B cell (primary cell): ENCODE data around the gene HNRNPK. TPM values are rescaled to one million over a fixed set of nuclear protein-coding genes. Genes with fewer than 3 reads are reported as not detected.
A peak's percentile ranks its signal among the peaks of the same experiment; 100 is the strongest.

Source experiments
- ATAC-seq: fragments of 200-7000 bp; cut with Tn5 transposase; one replicate; pipeline ENCODE4 v1.10.0; 2021; ENCODE audit warnings: low read depth, mild to moderate bottlenecking, moderate number of reproducible peaks, moderate library complexity
- CTCF ChIA-PET: fragments of 350-600 bp; sonication (Branson Sonifier 250); formaldehyde crosslinking; loops from one replicate; lab custom pipeline; 2021; ENCODE audit warnings: antibody characterized with exemption, inconsistent platforms; lab: Charles Lee
- POLR2A ChIA-PET: fragments of 350-600 bp; sonication (Branson Sonifier 250); formaldehyde crosslinking; loops from one replicate; lab custom pipeline; 2021; ENCODE audit warnings: antibody characterized with exemption; lab: Charles Lee
- DNase-seq: peaks from one replicate; pipeline ENCODE4 v3.0.0; 2013
- H2AFZ ChIP-seq: 2 replicates; pipeline ENCODE4 v1.6.1; 2012; ENCODE audit warnings: mild to moderate bottlenecking, low read depth, low read length; ENCODE audit not compliant: insufficient read depth, poor library complexity, severe bottlenecking
- H3K27ac ChIP-seq, 2 donors: 1 replicate in 1 of 2; 2 replicates in 1 of 2; pipeline ENCODE4 v1.5.1; 2012 to 2013; ENCODE audit warnings: low read length in 2 of 2, mild to moderate bottlenecking in 2 of 2, moderate library complexity in 1 of 2
- H3K27me3 ChIP-seq, 4 experiments: fragments of 200-600 bp in 1 of 4; sonication (generic) in 1 of 4; replicated peaks in 1 of 4; 1 replicate in 2 of 4; 2 replicates in 2 of 4; pipeline versions ENCODE4 v1.6.1 to v1.7.0; 2013 to 2016; ENCODE audit warnings: low read length in 3 of 4, mild to moderate bottlenecking in 2 of 4, mixed read lengths in 1 of 4, moderate library complexity in 1 of 4; ENCODE audit not compliant: insufficient read depth in 4 of 4, control insufficient read depth in 3 of 4; ENCODE audit errors: control extremely low read depth in 1 of 4
- H3K36me3 ChIP-seq, 2 experiments: replicated peaks in 1 of 2; 1 replicate in 1 of 2; 2 replicates in 1 of 2; pipeline versions ENCODE4 v1.6.1 to v1.7.1; 2013; ENCODE audit warnings: low read length in 1 of 2; ENCODE audit not compliant: insufficient read depth in 2 of 2, control insufficient read depth in 1 of 2; ENCODE audit errors: control extremely low read depth in 1 of 2, extremely low read depth in 1 of 2
- H3K4me1 ChIP-seq, 2 donors: fragments of 200-600 bp in 1 of 2; sonication (generic) in 1 of 2; 1 replicate in 1 of 2; 2 replicates in 1 of 2; pipeline versions ENCODE4 v1.5.1 to v1.6.1; 2013 to 2017; ENCODE audit warnings: low read length in 2 of 2; ENCODE audit not compliant: control insufficient read depth in 2 of 2, insufficient read depth in 2 of 2
- H3K4me2 ChIP-seq: replicated peaks from 2 replicates; pipeline ENCODE3; 2012; ENCODE audit warnings: mild to moderate bottlenecking, low read depth, low read length; ENCODE audit not compliant: poor library complexity, severe bottlenecking
- H3K4me3 ChIP-seq, 5 experiments: fragments of 200-600 bp in 1 of 5; sonication (generic) in 1 of 5; 1 replicate in 3 of 5; 2 replicates in 2 of 5; pipeline versions ENCODE4 v1.5.1 to v1.7.0; 2011 to 2016; ENCODE audit warnings: low read length in 4 of 5, mild to moderate bottlenecking in 4 of 5, low read depth in 2 of 5, control low read depth in 1 of 5, moderate library complexity in 1 of 5; ENCODE audit not compliant: insufficient read depth in 1 of 5; ENCODE audit errors: control extremely low read depth in 1 of 5, extremely low read depth in 1 of 5
- H3K79me2 ChIP-seq: fragments of 200-600 bp; sonication (generic); one replicate; pipeline ENCODE4 v1.6.0; 2016; ENCODE audit warnings: low read length; ENCODE audit not compliant: control insufficient read depth, insufficient read depth
- H3K9ac ChIP-seq: fragments of 200-600 bp; sonication (generic); 2 replicates; pipeline ENCODE4 v1.6.1; 2017; ENCODE audit warnings: mild to moderate bottlenecking, low read length, moderate library complexity
- H3K9me3 ChIP-seq, 3 donors: one replicate each; pipeline versions ENCODE4 v1.6.1 to v1.7.1; 2013; ENCODE audit warnings: low read length in 2 of 3; ENCODE audit not compliant: control insufficient read depth in 2 of 3, insufficient read depth in 1 of 3; ENCODE audit errors: control extremely low read depth in 1 of 3
- H4K20me1 ChIP-seq: 2 replicates; pipeline ENCODE4 v1.6.0; 2012; ENCODE audit warnings: mild to moderate bottlenecking, low read length; ENCODE audit not compliant: insufficient read depth, control insufficient read depth, poor library complexity, severe bottlenecking
- H3K27ac Mint-ChIP-seq: one replicate; pipeline ENCODE4 v1.8.0; 2021; ENCODE audit warnings: mixed read lengths
- H3K27me3 Mint-ChIP-seq: one replicate; pipeline ENCODE4 v1.8.0; 2021; ENCODE audit warnings: mixed read lengths
- H3K4me1 Mint-ChIP-seq: one replicate; pipeline ENCODE4 v1.8.0; 2021; ENCODE audit warnings: mixed read lengths
- H3K4me3 Mint-ChIP-seq: one replicate; pipeline ENCODE4 v1.8.0; 2021; ENCODE audit warnings: mixed read lengths
- H3K9me3 Mint-ChIP-seq: one replicate; pipeline ENCODE4 v1.8.0; 2022; ENCODE audit warnings: mixed read lengths; ENCODE audit not compliant: insufficient read depth
- EZH2 ChIP-seq: IDR thresholded peaks from 2 replicates; pipeline ENCODE4 v1.6.1; 2012; ENCODE audit warnings: borderline replicate concordance, low read depth, mild to moderate bottlenecking, moderate library complexity, low read length; ENCODE audit not compliant: insufficient read depth, poor library complexity, severe bottlenecking
- WGBS: methylation state at CpG from one replicate; pipeline ENCODE4 v1.1.5; 2013; ENCODE audit warnings: missing lambda C conversion rate; ENCODE audit not compliant: insufficient coverage; 5-methylcytosine and 5-hydroxymethylcytosine counted together
- intact Hi-C: fragments of 100-400 bp; cut with micrococcal nuclease; formaldehyde crosslinking; loops from one replicate; pipeline ENCODE4 v1.10.0; 2022
- polyA plus RNA-seq: library from polyadenylated mRNA; depleted of rRNA; stranded (reverse); fragments of >200 nt; gene quantifications from 2 replicates; pipeline ENCODE4 v1.2.3, GENCODE V29; 2012
- total RNA-seq, 2 donors: library from RNA; stranded (reverse); fragments of 120-200 nt in 1 of 2; gene quantifications; 1 replicate in 1 of 2; 2 replicates in 1 of 2; pipeline versions ENCODE4 v1.2.3 to v1.2.4, GENCODE V29; 2013 to 2022
- TF ChIP-seq, protein P1 (sequence below): fragments of 200-600 bp; IDR thresholded peaks from one replicate; pipeline ENCODE4 v1.8.0; 2022; ENCODE audit warnings: antibody characterized with exemption, mild to moderate bottlenecking

Gene HNRNPK
- total and polyA plus RNA-seq, 2 donors (not counting 1 experiment from before 2014, with no cell fraction given): 210 to 524 TPM

DNA sequence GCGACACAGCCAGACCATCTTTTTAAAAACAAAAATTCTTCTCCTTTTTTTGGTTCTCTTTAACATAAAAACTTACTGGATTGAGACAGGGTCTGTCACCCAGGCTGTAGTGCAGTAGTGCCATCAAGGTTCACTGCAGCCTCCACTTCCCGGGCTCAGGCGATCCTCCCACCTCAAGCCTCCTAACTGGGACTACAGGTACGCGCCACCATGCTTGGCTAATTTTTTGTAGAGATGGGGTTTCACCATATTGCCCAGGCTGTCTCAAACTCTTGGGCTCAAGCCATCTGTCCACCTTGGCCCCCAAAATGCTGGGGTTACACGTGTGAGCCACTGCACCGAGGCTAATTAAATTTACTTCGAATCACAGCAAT is 13.8 kb downstream of the HNRNPK start:
- peaks cover 10 to 27% of the 10 kb centered on the region in 2 experiments for H3K36me3 ChIP-seq
- POLR2A ChIA-PET: no interaction called here
- no peaks in the 10 kb centered on the region for H3K79me2 ChIP-seq
- H3K4me1 ChIP-seq: no peaks in the 10 kb centered on the region
- no peak overlapping the region for H3K27ac Mint-ChIP-seq
- no peak overlapping the region for H3K27ac ChIP-seq
- no peak for DNase-seq
- no peak for TF ChIP-seq EZH2
- TF ChIP-seq, protein P1, sequence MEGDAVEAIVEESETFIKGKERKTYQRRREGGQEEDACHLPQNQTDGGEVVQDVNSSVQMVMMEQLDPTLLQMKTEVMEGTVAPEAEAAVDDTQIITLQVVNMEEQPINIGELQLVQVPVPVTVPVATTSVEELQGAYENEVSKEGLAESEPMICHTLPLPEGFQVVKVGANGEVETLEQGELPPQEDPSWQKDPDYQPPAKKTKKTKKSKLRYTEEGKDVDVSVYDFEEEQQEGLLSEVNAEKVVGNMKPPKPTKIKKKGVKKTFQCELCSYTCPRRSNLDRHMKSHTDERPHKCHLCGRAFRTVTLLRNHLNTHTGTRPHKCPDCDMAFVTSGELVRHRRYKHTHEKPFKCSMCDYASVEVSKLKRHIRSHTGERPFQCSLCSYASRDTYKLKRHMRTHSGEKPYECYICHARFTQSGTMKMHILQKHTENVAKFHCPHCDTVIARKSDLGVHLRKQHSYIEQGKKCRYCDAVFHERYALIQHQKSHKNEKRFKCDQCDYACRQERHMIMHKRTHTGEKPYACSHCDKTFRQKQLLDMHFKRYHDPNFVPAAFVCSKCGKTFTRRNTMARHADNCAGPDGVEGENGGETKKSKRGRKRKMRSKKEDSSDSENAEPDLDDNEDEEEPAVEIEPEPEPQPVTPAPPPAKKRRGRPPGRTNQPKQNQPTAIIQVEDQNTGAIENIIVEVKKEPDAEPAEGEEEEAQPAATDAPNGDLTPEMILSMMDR: no peak
- no peak overlapping the region for H2AFZ ChIP-seq
- H3K4me2 ChIP-seq: no peak overlapping the region
- WGBS: 100% methylated on average over 1 of the region's 8 CpGs
- H3K9me3 Mint-ChIP-seq: no peaks in the 10 kb centered on the region
- no peak overlapping the region for H3K9ac ChIP-seq
- no peak overlapping the region for H3K4me3 Mint-ChIP-seq
- no peaks in the 10 kb centered on the region for H3K27me3 Mint-ChIP-seq
- peaks cover 25% of the 10 kb centered on the region for H4K20me1 ChIP-seq
- no peaks in the 10 kb centered on the region for H3K27me3 ChIP-seq
- H3K4me1 Mint-ChIP-seq: no peaks in the 10 kb centered on the region
- intact Hi-C loops: no loop called here
- no peak overlapping the region for H3K4me3 ChIP-seq
- ATAC-seq: no peak
- CTCF ChIA-PET: no interaction called here
- H3K9me3 ChIP-seq: no peaks in the 10 kb centered on the region

DNA sequence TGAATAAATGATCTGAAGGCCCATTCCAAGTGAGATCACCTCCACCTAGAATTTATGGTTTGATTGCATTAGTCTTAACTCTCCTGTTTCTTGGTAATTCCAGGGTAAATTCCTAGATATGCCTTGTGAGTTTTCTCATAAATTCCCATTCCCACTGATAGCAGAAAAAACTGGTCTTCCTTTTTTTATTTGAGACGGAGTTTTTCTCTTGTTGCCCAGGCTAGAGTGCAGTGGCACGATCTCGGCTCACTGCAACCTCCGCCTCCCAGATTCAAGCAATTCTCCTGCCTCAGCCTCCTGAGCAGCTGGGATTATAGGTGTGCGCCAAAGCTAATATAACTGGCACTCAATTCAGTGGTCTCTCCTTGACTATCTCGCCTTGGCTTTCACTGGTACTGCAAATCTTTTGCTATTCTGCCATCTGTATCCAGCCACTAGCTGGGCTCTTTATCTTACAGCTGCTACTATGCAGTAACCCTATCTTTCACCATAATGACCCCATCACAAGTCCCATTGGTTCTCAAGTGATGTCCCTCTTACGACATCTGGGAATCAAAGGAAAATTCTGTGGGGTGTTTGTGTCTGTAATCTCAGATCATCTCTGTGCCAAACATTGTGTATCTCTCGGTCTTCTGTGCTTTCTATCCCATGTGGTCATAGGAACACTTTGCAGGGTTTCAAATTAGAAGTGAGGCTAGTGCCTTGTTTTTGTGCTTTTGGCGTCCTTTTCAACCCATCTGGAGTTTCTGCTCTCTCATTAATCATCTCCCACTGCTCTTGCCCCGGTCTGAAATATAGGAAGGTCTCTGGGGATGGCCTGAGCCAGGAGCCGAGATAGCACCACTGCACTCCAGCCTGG is 14.4 kb downstream of the HNRNPK start:
- Histone ChIP-seq H3K4me1 (no peaks in the 10 kb centered on the region), H3K4me2 (no peak overlapping the region), H3K27ac (peak overlapping the region in 1 of 2 donors; percentile 42), H3K9me3 (no peaks in the 10 kb centered on the region), H3K9ac (no peak overlapping the region), H3K4me3 (no peak overlapping the region), H3K79me2 (no peaks in the 10 kb centered on the region), H3K36me3 (peaks cover 10 to 21% of the 10 kb centered on the region in 2 experiments), H2AFZ (no peak overlapping the region), H4K20me1 (peaks cover 18% of the 10 kb centered on the region), H3K27me3 (no peaks in the 10 kb centered on the region)
- ChIA-PET CTCF (no interaction called here), POLR2A (interaction anchor here (1.8 kb wide), 1 partner anchor 15 kb away, joined by 11 read pairs; the partner anchor contains the start of genes HNRNPK and RMI1)
- peak overlapping the region; percentile 5 for H3K27ac Mint-ChIP-seq
- H3K4me3 Mint-ChIP-seq: no peak overlapping the region
- ATAC-seq (no peak), DNase-seq (no peak)
- TF ChIP-seq, protein P1: no peak
- no peak for TF ChIP-seq EZH2
- no peaks in the 10 kb centered on the region for H3K9me3 Mint-ChIP-seq
- H3K27me3 Mint-ChIP-seq: no peaks in the 10 kb centered on the region
- no peaks in the 10 kb centered on the region for H3K4me1 Mint-ChIP-seq
- WGBS: 91% methylated on average over 8 of the region's 11 CpGs
- intact Hi-C loops: no loop called here
